ENCODE results near the gene RAC2. TPM values are rescaled to one million over a fixed set of nuclear protein-coding genes. Genes with fewer than 3 reads are reported as not detected.
A peak's percentile ranks its signal among the peaks of the same experiment; 100 is the strongest.

Gene RAC2
- total RNA-seq, 1 donor from 2014 or later = 107 TPM

DNA sequence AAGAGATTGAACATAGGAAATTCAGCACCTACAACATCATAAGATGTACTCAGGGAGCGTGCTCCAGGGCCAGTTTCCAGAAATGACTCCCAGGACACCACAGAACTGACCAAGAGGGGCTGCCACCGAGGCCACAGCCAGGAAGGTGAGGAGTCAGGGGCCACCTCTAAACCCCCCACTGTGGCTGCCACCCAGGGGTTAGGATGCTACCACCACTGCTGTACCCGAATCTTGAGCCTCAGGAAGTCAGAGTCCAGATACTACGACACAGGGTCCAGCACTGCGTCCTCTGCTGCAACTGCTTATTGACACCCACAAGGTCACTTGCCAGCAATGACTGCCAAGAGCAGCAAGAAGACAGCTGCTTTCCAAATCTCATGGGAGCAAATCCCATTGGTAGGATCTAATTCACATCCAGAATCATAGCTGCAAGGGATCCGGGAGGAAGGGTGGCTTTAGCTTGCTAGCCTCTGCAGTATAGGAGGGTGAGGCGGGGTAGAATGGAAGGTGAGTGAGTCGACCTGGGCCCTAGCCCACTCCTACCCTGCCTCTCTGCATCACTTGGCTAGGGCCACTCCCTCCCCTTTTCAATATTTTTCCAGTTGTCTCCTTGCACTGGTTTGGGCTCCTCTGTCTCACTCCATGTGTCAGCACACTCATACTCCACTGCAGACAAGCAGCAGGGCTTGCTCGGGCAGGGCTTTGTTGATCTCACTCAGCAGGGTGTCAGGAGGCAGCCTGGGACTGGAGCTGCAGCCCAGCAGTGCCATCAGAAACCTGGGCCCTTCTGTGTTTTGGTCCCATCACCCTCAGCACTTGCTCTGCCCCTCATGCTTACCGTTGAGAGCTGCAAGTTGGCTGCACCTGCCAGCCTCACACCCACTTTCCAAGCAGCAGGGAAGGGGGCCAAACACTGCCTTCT lies 20.2 kb upstream of the RAC2 start:
- TF ChIP-seq, protein P1, sequence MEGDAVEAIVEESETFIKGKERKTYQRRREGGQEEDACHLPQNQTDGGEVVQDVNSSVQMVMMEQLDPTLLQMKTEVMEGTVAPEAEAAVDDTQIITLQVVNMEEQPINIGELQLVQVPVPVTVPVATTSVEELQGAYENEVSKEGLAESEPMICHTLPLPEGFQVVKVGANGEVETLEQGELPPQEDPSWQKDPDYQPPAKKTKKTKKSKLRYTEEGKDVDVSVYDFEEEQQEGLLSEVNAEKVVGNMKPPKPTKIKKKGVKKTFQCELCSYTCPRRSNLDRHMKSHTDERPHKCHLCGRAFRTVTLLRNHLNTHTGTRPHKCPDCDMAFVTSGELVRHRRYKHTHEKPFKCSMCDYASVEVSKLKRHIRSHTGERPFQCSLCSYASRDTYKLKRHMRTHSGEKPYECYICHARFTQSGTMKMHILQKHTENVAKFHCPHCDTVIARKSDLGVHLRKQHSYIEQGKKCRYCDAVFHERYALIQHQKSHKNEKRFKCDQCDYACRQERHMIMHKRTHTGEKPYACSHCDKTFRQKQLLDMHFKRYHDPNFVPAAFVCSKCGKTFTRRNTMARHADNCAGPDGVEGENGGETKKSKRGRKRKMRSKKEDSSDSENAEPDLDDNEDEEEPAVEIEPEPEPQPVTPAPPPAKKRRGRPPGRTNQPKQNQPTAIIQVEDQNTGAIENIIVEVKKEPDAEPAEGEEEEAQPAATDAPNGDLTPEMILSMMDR (IDR thresholded peaks at IDR 0.05) = no peak
- peaks cover 12% of the 10 kb centered on the region for H3K4me1 ChIP-seq
- H3K36me3 ChIP-seq = no peaks in the 10 kb centered on the region
- DNase-seq (peak; percentile 37), ATAC-seq (no peak)
- H3K27ac ChIP-seq = no peak overlapping the region
- no peak overlapping the region for H3K4me3 ChIP-seq
- intact Hi-C loops (cut with DNase I) = no loop called here
- no peaks in the 10 kb centered on the region for H3K9me3 ChIP-seq
- H3K27me3 ChIP-seq = no peaks in the 10 kb centered on the region

DNA sequence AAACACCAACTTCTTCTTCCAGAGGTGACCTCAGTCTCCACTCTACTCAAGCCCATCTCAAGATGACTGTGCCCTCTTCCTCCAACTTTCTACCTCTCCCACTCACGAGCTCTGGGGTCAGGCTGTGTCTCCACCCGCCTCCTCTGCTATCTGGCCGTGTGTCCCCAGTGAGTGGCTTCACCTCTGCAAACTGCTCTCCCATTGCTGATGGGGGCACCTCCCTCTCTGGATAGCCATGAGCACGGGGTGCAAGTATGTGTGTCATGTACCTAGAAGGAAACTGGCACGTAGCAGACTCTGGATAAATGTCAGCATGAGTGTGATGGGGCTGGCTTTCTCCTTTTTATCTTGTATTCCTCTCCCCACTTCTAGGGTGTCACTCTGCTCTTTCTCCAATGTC lies 18.3 kb upstream of the RAC2 start:
- intact Hi-C loops (cut with DNase I) = no loop called here
- Histone ChIP-seq H3K27ac (no peak overlapping the region), H3K4me3 (no peak overlapping the region), H3K36me3 (no peaks in the 10 kb centered on the region), H3K27me3 (peaks cover 8% of the 10 kb centered on the region), H3K9me3 (no peaks in the 10 kb centered on the region), H3K4me1 (peaks cover 8% of the 10 kb centered on the region)
- TF ChIP-seq, protein P1 (IDR thresholded peaks at IDR 0.05) = no peak
- ATAC-seq = no peak
- peak; percentile 25 for DNase-seq

DNA sequence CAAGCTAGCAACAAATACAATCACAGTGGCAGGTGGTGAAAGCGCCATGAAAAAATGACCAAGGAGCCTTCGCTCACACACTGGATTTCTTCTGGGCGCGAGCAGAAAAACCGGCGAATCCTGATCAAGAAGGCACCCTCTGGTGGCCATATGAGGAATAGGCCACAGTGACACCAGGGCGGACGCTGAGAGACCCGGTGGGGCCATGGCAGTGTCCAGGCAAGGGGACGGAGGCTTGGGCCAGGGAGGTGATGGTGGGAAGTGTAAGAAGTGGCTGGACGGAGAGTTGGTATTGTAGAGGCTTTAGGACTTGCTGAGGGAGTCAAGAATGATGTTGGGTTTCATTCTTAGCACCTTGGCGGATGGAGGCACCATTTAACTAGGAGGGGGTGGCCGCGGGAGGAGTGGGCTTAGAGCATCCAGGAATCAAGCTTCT lies 16.9 kb upstream of the RAC2 start:
- TF ChIP-seq, protein P1 (IDR thresholded peaks at IDR 0.05) = peak; percentile 93
- Histone ChIP-seq H3K36me3 (no peaks in the 10 kb centered on the region), H3K4me1 (no peaks in the 10 kb centered on the region), H3K27me3 (peaks cover 17% of the 10 kb centered on the region), H3K27ac (no peak overlapping the region), H3K4me3 (no peak overlapping the region), H3K9me3 (no peaks in the 10 kb centered on the region)
- intact Hi-C loops (cut with DNase I) = no loop called here
- DNase-seq (peak; percentile 73), ATAC-seq (peak; percentile 88)

DNA sequence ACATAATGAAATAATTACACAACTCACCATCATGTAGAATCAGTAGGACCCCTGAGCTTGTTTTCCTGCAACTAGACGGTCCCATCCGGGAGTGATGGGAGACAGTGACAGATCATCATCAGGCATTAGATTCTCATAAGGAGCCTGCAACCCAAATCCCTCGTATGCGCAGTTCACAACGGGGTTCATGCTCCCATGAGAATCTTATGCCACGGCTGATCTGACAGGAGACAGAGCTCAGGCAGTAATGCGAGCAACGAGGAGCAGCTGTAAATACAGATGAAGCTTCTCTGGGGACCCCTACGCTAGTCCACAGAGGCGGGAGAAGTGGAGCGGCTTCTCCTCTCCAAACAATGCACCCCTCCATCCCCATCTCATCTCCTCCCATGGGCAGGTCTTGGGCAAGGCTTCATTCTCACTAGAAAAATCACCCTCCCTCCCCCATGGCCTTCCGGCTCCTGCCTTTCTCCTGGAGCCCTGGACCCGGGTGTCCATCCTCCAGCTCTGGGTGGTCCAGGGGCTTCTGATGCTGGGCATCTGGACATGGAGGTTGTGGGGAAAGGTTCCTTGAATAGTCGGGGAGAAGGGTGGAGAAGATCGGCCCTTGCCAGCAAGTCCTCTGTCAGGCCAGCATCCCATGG lies 16.2 kb upstream of the RAC2 start:
- peaks cover 23% of the 10 kb centered on the region for H3K27me3 ChIP-seq
- no peak for ATAC-seq
- no peaks in the 10 kb centered on the region for H3K9me3 ChIP-seq

DNA sequence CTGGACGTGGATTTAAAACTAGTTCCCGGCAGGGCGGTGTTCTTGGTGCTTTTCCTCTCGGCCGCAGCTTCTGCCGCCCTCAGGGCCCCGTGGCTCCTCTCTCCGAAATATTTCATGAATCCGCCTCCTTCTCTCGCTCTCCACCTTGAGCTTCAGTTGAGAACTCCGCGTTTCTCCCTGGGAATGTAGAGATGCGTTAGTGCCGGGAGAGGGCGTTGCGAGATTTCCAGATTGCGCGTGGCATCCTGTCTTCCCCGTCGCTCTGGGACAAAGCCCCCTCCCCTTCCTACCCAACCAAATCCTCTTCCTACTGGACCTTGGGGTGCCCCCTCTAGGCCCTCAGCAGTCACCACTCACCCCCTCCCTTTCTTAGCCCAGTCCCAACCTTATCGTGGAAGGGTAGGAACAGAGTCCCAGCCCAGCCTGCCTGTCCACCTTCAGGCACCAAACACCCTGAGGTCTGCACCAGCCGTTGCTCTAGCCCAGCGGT lies 15.5 kb upstream of the RAC2 start:
- peak; percentile 59 for ATAC-seq
- no peak overlapping the region for H3K27ac ChIP-seq
- peak; percentile 52 for DNase-seq
- TF ChIP-seq, protein P1 (IDR thresholded peaks at IDR 0.05) = peak; percentile 34
- no peaks in the 10 kb centered on the region for H3K36me3 ChIP-seq
- intact Hi-C loops (cut with DNase I) = no loop called here
- no peak overlapping the region for H3K4me3 ChIP-seq
- no peaks in the 10 kb centered on the region for H3K4me1 ChIP-seq
- peaks cover 28% of the 10 kb centered on the region for H3K27me3 ChIP-seq
- H3K9me3 ChIP-seq = no peaks in the 10 kb centered on the region

More for the DNA sequence above, 16.2 kb upstream of the RAC2 start:
- DNase-seq = peak; percentile 46
- intact Hi-C loops (cut with DNase I) = no loop called here
- Histone ChIP-seq H3K4me3 (no peak overlapping the region), H3K27ac (no peak overlapping the region), H3K4me1 (no peaks in the 10 kb centered on the region), H3K36me3 (no peaks in the 10 kb centered on the region)
- TF ChIP-seq, protein P1 (IDR thresholded peaks at IDR 0.05) = no peak

Data from upper lobe of right lung (tissue), 1 donor.